GM12878 (cell line): ENCODE measurements around the gene TSR3. TPM values are rescaled to one million over a fixed set of nuclear protein-coding genes. Genes with fewer than 3 reads are reported as not detected.

Experiments used
- ATAC-seq: fragments of 200-7000 bp; cut with Tn5 transposase; 3 replicates; pipeline ENCODE4 v1.9.1; 2020; ENCODE audit warnings: mild to moderate bottlenecking, moderate library complexity
- BruUV-seq: library from RNA; stranded (reverse); fragments of 400-500 nt; replicated peaks from 2 replicates; lab custom pipeline; 2021; lab: Mats Ljungman, UMichigan
- CTCF ChIA-PET: fragments of 300-600 bp; sonication (Branson Sonifier 250); formaldehyde crosslinking; extraction: SDS; loops from one replicate; lab custom pipeline; 2021; ENCODE audit warnings: inconsistent platforms; lab: Yijun Ruan, JAX
- POLR2A ChIA-PET: fragments of 350-600 bp; formaldehyde crosslinking; extraction: SDS; loops from one replicate; lab custom pipeline; 2021; ENCODE audit warnings: inconsistent platforms; lab: Charles Lee
- RAD21 ChIA-PET: fragments of 300-600 bp; sonication (Branson Sonifier 250); formaldehyde crosslinking; loops from one replicate; lab custom pipeline; 2023; ENCODE audit warnings: antibody characterized with exemption; ENCODE audit not compliant: unreplicated experiment; lab: Charles Lee
- SMC1A ChIA-PET: fragments of 300-600 bp; sonication (Branson Sonifier 250); formaldehyde crosslinking; loops from one replicate; lab custom pipeline; 2023; ENCODE audit not compliant: unreplicated experiment, uncharacterized antibody; lab: Charles Lee
- DNase-seq: peaks from one replicate; pipeline ENCODE4 v3.0.0-alpha.2; 2011; ENCODE audit warnings: low read depth, low spot score
- FAIRE-seq: peaks from 3 replicates; lab custom pipeline; 2011; peaks lifted over from hg19 to GRCh38; lab: Jason Lieb, UNC
- H2AFZ ChIP-seq: 2 replicates; pipeline ENCODE4 v1.6.0; 2011; ENCODE audit warnings: low read depth, low read length, control low read depth; ENCODE audit not compliant: control insufficient read depth
- H3K27ac ChIP-seq: 2 replicates; pipeline ENCODE4 v1.5.1; 2011; ENCODE audit warnings: control low read depth; ENCODE audit not compliant: control insufficient read depth, insufficient read depth
- H3K27me3 ChIP-seq, 2 experiments: replicated peaks in 1 of 2; 2 replicates each; pipeline versions ENCODE4 v1.6.0 to v1.6.1; 2011; ENCODE audit warnings: low read length in 1 of 2; ENCODE audit not compliant: control insufficient read depth in 2 of 2, insufficient read depth in 2 of 2
- H3K36me3 ChIP-seq, 2 experiments: 2 replicates each; pipeline ENCODE4 v1.5.1; 2011; ENCODE audit warnings: low read length in 1 of 2; ENCODE audit not compliant: control insufficient read depth in 2 of 2, insufficient read depth in 2 of 2
- H3K4me1 ChIP-seq: 2 replicates; pipeline ENCODE4 v1.6.1; 2011; ENCODE audit warnings: mild to moderate bottlenecking, low read length, moderate library complexity, mixed read lengths; ENCODE audit not compliant: control insufficient read depth, insufficient read depth
- H3K4me2 ChIP-seq: 2 replicates; pipeline ENCODE4 v1.6.0; 2011; ENCODE audit warnings: control low read depth; ENCODE audit not compliant: control insufficient read depth, insufficient read depth
- H3K4me3 ChIP-seq: fragments of 200-600 bp; sonication (generic); 2 replicates; pipeline ENCODE4 v1.5.1; 2016
- H3K79me2 ChIP-seq: 2 replicates; pipeline ENCODE4 v1.6.0; 2011; ENCODE audit warnings: low read length; ENCODE audit not compliant: control insufficient read depth, insufficient read depth
- H3K9ac ChIP-seq: 2 replicates; pipeline ENCODE4 v1.8.0; 2011; ENCODE audit warnings: low read length, control low read depth, mixed read lengths; ENCODE audit not compliant: control insufficient read depth, insufficient read depth
- H3K9me3 ChIP-seq: replicated peaks from 3 replicates; pipeline ENCODE4 v1.5.1; 2011; ENCODE audit warnings: mild to moderate bottlenecking, low read length; ENCODE audit not compliant: control insufficient read depth, insufficient read depth
- H4K20me1 ChIP-seq: 2 replicates; pipeline ENCODE4 v1.6.0; 2011; ENCODE audit not compliant: control insufficient read depth, insufficient read depth
- BCL3 ChIP-seq: IDR thresholded peaks from 2 replicates; pipeline ENCODE4 v1.6.1; 2011; ENCODE audit warnings: borderline replicate concordance, low read depth, mild to moderate bottlenecking, moderate library complexity, low read length; ENCODE audit not compliant: insufficient read depth, poor library complexity, severe bottlenecking
- CREB1 ChIP-seq: IDR thresholded peaks from 2 replicates; pipeline ENCODE4 v1.6.1; 2012; ENCODE audit warnings: low read depth, mild to moderate bottlenecking, inconsistent platforms
- CREM ChIP-seq: IDR thresholded peaks from 2 replicates; pipeline ENCODE4 v1.6.1; 2014; ENCODE audit warnings: antibody characterized with exemption, low read depth
- MAX ChIP-seq: IDR thresholded peaks from 2 replicates; pipeline ENCODE4 v1.6.1; 2012; ENCODE audit warnings: low read depth, low read length, improper control_type of control experiment
- MTA2 ChIP-seq: fragments of 450-650 bp; IDR thresholded peaks from 2 replicates; pipeline ENCODE4 v1.6.1; 2016; ENCODE audit warnings: low read depth, mild to moderate bottlenecking, moderate library complexity
- MYC ChIP-seq: IDR thresholded peaks from 2 replicates; pipeline ENCODE4 v1.6.1; 2011; ENCODE audit warnings: mild to moderate bottlenecking, low read length, moderate library complexity, inconsistent platforms; ENCODE audit not compliant: insufficient read depth, insufficient replicate concordance, insufficient read length, severe bottlenecking
- NFYA ChIP-seq: IDR thresholded peaks from 2 replicates; pipeline ENCODE4 v1.6.1; 2011; ENCODE audit warnings: low read depth, mild to moderate bottlenecking, low read length, improper control_type of control experiment, borderline replicate concordance
- NR2C2 ChIP-seq: IDR thresholded peaks from 2 replicates; pipeline ENCODE4 v1.6.1; 2011; ENCODE audit warnings: borderline replicate concordance, low read depth; ENCODE audit not compliant: control insufficient read depth, insufficient read length
- RAD51 ChIP-seq: fragments of 450-650 bp; IDR thresholded peaks from 2 replicates; pipeline ENCODE4 v1.6.1; 2016; ENCODE audit warnings: moderate library complexity, mild to moderate bottlenecking, inconsistent platforms
- SMARCA5 ChIP-seq: fragments of 450-650 bp; IDR thresholded peaks from 2 replicates; pipeline ENCODE4 v1.6.1; 2017; ENCODE audit warnings: mild to moderate bottlenecking
- TCF12 ChIP-seq: IDR thresholded peaks from 2 replicates; pipeline ENCODE4 v1.6.1; 2011; ENCODE audit warnings: low read depth, mild to moderate bottlenecking, low read length
- ZNF384 ChIP-seq: IDR thresholded peaks from 2 replicates; pipeline ENCODE4 v1.6.1; 2012; ENCODE audit warnings: low read depth, mild to moderate bottlenecking, low read length, improper control_type of control experiment, borderline replicate concordance
- WGBS: methylation state at CpG from one replicate; pipeline ENCODE4 v1.1.6; 2016; ENCODE audit warnings: low lambda C conversion rate; ENCODE audit not compliant: insufficient replicate concordance, insufficient coverage; ENCODE audit errors: missing lambda C conversion rate; 5-methylcytosine and 5-hydroxymethylcytosine counted together
- in situ Hi-C: fragments of 300-500 bp; cut with MboI; formaldehyde crosslinking; loops from 9 replicates; pipeline ENCODE4 v1.14.3; 2018; ENCODE audit warnings: mixed read lengths
- intact Hi-C: fragments of 100-400 bp; cut with micrococcal nuclease; formaldehyde crosslinking; loops from one replicate; pipeline ENCODE4 v1.14.2; 2022; ENCODE audit not compliant: unreplicated experiment
- polyA plus RNA-seq, 11 experiments: library from polyadenylated mRNA; depleted of rRNA in 4 of 11; unstranded in 6 of 11; stranded (reverse) in 5 of 11; fragments of >200 nt; fragmentation: Nextera tagmentation in 4 of 11; fragmentation: Illumina TruSeq in 1 of 11; extraction: Ambion mirVana in 4 of 11; extraction: Trizol in 1 of 11; gene quantifications; 1 replicate in 1 of 11; 2 replicates in 10 of 11; pipeline versions ENCODE4 v1.2.1 to v1.2.3, GENCODE V29; 2011 to 2016; ENCODE audit warnings: inconsistent platforms in 2 of 11, missing spikeins in 2 of 11, low read depth in 1 of 11
- total RNA-seq, 4 experiments: library from RNA; depleted of rRNA in 3 of 4; stranded (reverse); fragments of >200 nt in 3 of 4; fragmentation: Illumina TruSeq in 1 of 4; extraction: Trizol in 1 of 4; gene quantifications; 2 replicates each; pipeline versions ENCODE4 v1.2.1 to v1.2.3, GENCODE V29; 2013 to 2021
- TF ChIP-seq, protein P1 (sequence below): fragments of 450-650 bp; IDR thresholded peaks from 2 replicates; pipeline ENCODE4 v1.6.1; 2018; ENCODE audit warnings: mild to moderate bottlenecking, low read depth, moderate library complexity; ENCODE audit not compliant: partially characterized antibody
- TF ChIP-seq, protein P2 (sequence below): fragments of 450-650 bp; formaldehyde crosslinking; IDR thresholded peaks from 2 replicates; pipeline ENCODE4 v1.4.0; 2020; ENCODE audit warnings: mild to moderate bottlenecking, moderate library complexity

The TSR3 gene
- total and polyA plus RNA-seq, 10 of the 15 experiments (the other 5 are each of a cell fraction or from before 2014, with no cell fraction given) = 3.4 to 108 (median 46.9) TPM

GRCh38 chr16:1311212-1311737 lies 40.4 kb downstream of the TSR3 start:
- intact Hi-C loops = no loop called here
- CTCF ChIA-PET = no interaction called here
- WGBS = 5% methylated on average over 13 of the region's 13 CpGs

More at GRCh38 chr16:1311212-1311737, 40.4 kb downstream of the TSR3 start:
- H3K79me2 ChIP-seq = peaks cover 52% of the 10 kb centered on the region
- H3K9me3 ChIP-seq = no peaks in the 10 kb centered on the region
- in situ Hi-C loops = no loop called here
- ATAC-seq (no peak), DNase-seq (no peak), FAIRE-seq (no peak)
- H3K9ac ChIP-seq = peak overlapping the region; percentile 100
- ChIA-PET POLR2A (interaction anchor here (0.5 to 0.6 kb wide), 2 partner anchors 442 to 910 kb away, joined by 3 read pairs; partner anchors contain the start of gene DECR2), SMC1A (no interaction called here), RAD21 (no interaction called here)
- H3K4me2 ChIP-seq = peak overlapping the region; percentile 97
- peaks cover 35% of the 10 kb centered on the region for H4K20me1 ChIP-seq
- no TSS peak for BruUV-seq
- peak overlapping the region; percentile 52 for H3K27ac ChIP-seq
- H3K27me3 ChIP-seq = no peaks in the 10 kb centered on the region
- peaks cover 9 to 31% of the 10 kb centered on the region in 2 experiments for H3K36me3 ChIP-seq
- no peak for TF ChIP-seq MYC
- TF ChIP-seq MAX = no peak
- no peak for TF ChIP-seq CREB1
- TF ChIP-seq TCF12 = no peak
- no peak for TF ChIP-seq MTA2
- no peak for TF ChIP-seq CREM
- TF ChIP-seq BCL3 = no peak
- TF ChIP-seq SMARCA5 = no peak
- no peak for TF ChIP-seq NFYA
- no peak for TF ChIP-seq NR2C2
- no peak for TF ChIP-seq ZNF384
- no peak for TF ChIP-seq RAD51
- TF ChIP-seq, protein P1, sequence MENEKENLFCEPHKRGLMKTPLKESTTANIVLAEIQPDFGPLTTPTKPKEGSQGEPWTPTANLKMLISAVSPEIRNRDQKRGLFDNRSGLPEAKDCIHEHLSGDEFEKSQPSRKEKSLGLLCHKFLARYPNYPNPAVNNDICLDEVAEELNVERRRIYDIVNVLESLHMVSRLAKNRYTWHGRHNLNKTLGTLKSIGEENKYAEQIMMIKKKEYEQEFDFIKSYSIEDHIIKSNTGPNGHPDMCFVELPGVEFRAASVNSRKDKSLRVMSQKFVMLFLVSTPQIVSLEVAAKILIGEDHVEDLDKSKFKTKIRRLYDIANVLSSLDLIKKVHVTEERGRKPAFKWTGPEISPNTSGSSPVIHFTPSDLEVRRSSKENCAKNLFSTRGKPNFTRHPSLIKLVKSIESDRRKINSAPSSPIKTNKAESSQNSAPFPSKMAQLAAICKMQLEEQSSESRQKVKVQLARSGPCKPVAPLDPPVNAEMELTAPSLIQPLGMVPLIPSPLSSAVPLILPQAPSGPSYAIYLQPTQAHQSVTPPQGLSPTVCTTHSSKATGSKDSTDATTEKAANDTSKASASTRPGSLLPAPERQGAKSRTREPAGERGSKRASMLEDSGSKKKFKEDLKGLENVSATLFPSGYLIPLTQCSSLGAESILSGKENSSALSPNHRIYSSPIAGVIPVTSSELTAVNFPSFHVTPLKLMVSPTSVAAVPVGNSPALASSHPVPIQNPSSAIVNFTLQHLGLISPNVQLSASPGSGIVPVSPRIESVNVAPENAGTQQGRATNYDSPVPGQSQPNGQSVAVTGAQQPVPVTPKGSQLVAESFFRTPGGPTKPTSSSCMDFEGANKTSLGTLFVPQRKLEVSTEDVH = no peak
- TF ChIP-seq, protein P2, sequence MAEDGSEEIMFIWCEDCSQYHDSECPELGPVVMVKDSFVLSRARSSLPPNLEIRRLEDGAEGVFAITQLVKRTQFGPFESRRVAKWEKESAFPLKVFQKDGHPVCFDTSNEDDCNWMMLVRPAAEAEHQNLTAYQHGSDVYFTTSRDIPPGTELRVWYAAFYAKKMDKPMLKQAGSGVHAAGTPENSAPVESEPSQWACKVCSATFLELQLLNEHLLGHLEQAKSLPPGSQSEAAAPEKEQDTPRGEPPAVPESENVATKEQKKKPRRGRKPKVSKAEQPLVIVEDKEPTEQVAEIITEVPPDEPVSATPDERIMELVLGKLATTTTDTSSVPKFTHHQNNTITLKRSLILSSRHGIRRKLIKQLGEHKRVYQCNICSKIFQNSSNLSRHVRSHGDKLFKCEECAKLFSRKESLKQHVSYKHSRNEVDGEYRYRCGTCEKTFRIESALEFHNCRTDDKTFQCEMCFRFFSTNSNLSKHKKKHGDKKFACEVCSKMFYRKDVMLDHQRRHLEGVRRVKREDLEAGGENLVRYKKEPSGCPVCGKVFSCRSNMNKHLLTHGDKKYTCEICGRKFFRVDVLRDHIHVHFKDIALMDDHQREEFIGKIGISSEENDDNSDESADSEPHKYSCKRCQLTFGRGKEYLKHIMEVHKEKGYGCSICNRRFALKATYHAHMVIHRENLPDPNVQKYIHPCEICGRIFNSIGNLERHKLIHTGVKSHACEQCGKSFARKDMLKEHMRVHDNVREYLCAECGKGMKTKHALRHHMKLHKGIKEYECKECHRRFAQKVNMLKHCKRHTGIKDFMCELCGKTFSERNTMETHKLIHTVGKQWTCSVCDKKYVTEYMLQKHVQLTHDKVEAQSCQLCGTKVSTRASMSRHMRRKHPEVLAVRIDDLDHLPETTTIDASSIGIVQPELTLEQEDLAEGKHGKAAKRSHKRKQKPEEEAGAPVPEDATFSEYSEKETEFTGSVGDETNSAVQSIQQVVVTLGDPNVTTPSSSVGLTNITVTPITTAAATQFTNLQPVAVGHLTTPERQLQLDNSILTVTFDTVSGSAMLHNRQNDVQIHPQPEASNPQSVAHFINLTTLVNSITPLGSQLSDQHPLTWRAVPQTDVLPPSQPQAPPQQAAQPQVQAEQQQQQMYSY (CRISPR knock-in tag) = no peak
- no peak overlapping the region for H2AFZ ChIP-seq
- peaks cover 7% of the 10 kb centered on the region for H3K4me1 ChIP-seq
- peak overlapping the region; percentile 93 for H3K4me3 ChIP-seq
